ENCODE results near the gene MRPL17.

The MRPL17 gene

DNA sequence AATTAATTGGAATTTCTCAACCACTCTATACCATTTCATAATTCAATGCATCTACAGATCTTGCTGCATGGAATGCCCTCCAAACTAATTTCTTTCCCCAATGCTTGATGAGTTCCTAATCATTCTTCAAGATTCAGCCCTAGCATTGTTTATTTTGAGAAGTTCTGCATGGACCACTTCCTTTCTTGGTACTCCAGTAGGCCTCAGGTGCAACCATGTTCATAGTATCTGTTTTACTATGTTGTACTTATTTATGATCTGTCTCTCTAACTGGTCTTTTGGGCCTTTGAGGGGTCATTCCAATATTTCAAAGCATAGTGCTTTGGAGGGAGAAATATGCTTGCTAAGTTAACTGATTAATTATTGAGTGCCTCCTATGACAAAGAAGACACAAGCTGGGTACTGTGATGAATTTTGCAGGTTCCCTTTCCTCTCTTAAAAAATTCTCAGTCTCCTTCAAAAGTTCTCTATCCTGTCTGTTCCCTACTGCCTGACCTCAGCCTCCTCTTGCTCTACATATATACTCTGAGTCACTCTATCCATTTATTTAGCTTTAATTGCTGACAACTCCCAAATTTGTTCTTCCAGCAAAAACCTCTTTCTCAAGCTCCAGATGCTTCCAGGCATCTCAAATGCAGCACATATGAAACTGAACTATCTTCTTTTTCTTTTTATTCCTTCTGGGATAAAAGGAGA lies 9.5 kb downstream of the MRPL17 start:
- Histone ChIP-seq H3F3A (ENCODE audit: low read depth) (no peaks in the 10 kb centered on the region; the same call in 1 of the 2 replicates), H3K36me3 (ENCODE audit: insufficient read depth, low read length) (no peaks in the 10 kb centered on the region), H3K4me3 (ENCODE audit: low read length, poor library complexity, severe bottlenecking) (no peak overlapping the region), H4K20me1 (ENCODE audit: insufficient read depth, low read length, poor library complexity, severe bottlenecking) (no peaks in the 10 kb centered on the region), H3K4me2 (ENCODE audit: low read depth, low read length, poor library complexity, severe bottlenecking) (peak overlapping the region; percentile 17), H3K27me3 (ENCODE audit: insufficient read depth, low read length, poor library complexity, severe bottlenecking) (no peaks in the 10 kb centered on the region), H3K9ac (ENCODE audit: low read depth, low read length, poor library complexity, severe bottlenecking) (no peak overlapping the region), H2AFZ (ENCODE audit: low read length) (no peak overlapping the region), H3K9me2 (replicated peaks; ENCODE audit: low read depth, low read length) (no peaks in the 10 kb centered on the region), H3K9me3 (ENCODE audit: insufficient read depth, low read depth, low read length) (no peaks in the 10 kb centered on the region), H3K4me1 (ENCODE audit: insufficient read depth, low read length, poor library complexity, severe bottlenecking) (peaks cover 47% of the 10 kb centered on the region), H3K79me2 (ENCODE audit: insufficient read depth, low read length) (no peaks in the 10 kb centered on the region)
- TF ChIP-seq EZH2phosphoT487 (IDR thresholded peaks at IDR 0.05; ENCODE audit: borderline replicate concordance) = no peak
- TF ChIP-seq, protein P1, sequence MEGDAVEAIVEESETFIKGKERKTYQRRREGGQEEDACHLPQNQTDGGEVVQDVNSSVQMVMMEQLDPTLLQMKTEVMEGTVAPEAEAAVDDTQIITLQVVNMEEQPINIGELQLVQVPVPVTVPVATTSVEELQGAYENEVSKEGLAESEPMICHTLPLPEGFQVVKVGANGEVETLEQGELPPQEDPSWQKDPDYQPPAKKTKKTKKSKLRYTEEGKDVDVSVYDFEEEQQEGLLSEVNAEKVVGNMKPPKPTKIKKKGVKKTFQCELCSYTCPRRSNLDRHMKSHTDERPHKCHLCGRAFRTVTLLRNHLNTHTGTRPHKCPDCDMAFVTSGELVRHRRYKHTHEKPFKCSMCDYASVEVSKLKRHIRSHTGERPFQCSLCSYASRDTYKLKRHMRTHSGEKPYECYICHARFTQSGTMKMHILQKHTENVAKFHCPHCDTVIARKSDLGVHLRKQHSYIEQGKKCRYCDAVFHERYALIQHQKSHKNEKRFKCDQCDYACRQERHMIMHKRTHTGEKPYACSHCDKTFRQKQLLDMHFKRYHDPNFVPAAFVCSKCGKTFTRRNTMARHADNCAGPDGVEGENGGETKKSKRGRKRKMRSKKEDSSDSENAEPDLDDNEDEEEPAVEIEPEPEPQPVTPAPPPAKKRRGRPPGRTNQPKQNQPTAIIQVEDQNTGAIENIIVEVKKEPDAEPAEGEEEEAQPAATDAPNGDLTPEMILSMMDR (conservative IDR thresholded peaks at IDR 0.05; ENCODE audit: low read length) = no peak

DNA sequence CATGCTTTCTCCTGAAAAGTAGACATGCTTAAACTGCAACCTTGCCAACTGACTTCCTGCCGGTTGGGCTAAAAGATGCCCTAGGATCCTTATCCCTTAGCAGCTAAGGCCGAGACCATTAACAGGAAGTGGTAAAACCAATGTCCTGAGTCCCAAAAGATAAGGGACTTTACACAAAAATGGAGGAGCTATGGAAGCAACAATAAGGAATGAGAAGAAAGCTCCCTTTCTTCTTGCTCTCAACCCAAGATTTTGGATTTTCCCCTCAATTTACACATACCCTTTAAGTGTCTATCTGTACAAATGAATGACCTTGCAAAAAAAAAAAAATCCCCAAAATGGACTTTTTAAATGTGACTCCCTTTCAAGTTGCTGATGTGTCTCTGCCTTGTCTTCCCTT lies 11.1 kb downstream of the MRPL17 start:
- H3K9ac ChIP-seq (ENCODE audit: low read depth, low read length, poor library complexity, severe bottlenecking) = no peak overlapping the region
- H4K20me1 ChIP-seq (ENCODE audit: insufficient read depth, low read length, poor library complexity, severe bottlenecking) = no peaks in the 10 kb centered on the region
- H3K79me2 ChIP-seq (ENCODE audit: insufficient read depth, low read length) = no peaks in the 10 kb centered on the region
- H3F3A ChIP-seq (ENCODE audit: low read depth) = no peaks in the 10 kb centered on the region; the same call in 1 of the 2 replicates
- peak overlapping the region; percentile 12 for H3K4me2 ChIP-seq (ENCODE audit: low read depth, low read length, poor library complexity, severe bottlenecking)
- TF ChIP-seq, protein P1 (conservative IDR thresholded peaks at IDR 0.05; ENCODE audit: low read length) = no peak
- peaks cover 47% of the 10 kb centered on the region for H3K4me1 ChIP-seq (ENCODE audit: insufficient read depth, low read length, poor library complexity, severe bottlenecking)
- no peaks in the 10 kb centered on the region for H3K36me3 ChIP-seq (ENCODE audit: insufficient read depth, low read length)
- H3K9me2 ChIP-seq (replicated peaks; ENCODE audit: low read depth, low read length) = no peaks in the 10 kb centered on the region
- H3K4me3 ChIP-seq (ENCODE audit: low read length, poor library complexity, severe bottlenecking) = no peak overlapping the region
- no peaks in the 10 kb centered on the region for H3K9me3 ChIP-seq (ENCODE audit: insufficient read depth, low read depth, low read length)
- no peak overlapping the region for H2AFZ ChIP-seq (ENCODE audit: low read length)
- no peaks in the 10 kb centered on the region for H3K27me3 ChIP-seq (ENCODE audit: insufficient read depth, low read length, poor library complexity, severe bottlenecking)

DNA sequence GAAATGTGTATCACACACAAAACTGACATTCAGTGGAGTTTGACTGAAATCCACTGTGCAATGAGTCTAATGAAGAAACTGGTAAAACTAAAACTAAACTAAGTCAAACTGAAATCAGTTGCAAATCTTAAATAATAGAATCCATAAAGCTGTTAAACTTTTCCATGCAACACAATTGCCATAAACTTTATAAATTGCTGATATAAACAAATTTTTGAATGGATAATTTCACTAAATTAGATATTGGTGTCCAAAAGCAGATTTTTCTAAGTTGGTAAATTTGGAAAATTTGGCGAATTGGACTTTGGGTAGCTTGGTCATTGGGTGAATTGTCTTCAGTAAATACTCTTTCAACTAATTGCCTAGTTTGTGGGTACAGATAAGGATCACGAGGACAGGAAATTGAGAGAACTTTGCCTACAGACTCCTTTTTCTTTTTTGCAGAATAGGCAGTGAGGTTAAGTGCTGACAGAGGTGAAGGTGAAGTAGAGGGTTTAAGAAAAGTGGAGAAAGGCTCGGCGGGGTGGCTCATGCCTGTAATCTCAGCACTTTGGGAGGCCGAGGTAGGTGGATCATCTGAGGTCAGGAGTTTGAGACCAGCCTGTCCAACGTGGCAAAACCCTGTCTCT lies 12.8 kb downstream of the MRPL17 start:
- Histone ChIP-seq H3K9me3 (ENCODE audit: insufficient read depth, low read depth, low read length) (no peaks in the 10 kb centered on the region), H3K9me2 (replicated peaks; ENCODE audit: low read depth, low read length) (no peaks in the 10 kb centered on the region), H3K9ac (ENCODE audit: low read depth, low read length, poor library complexity, severe bottlenecking) (no peak overlapping the region), H3F3A (ENCODE audit: low read depth) (no peaks in the 10 kb centered on the region; the same call in 1 of the 2 replicates), H3K4me1 (ENCODE audit: insufficient read depth, low read length, poor library complexity, severe bottlenecking) (peaks cover 47% of the 10 kb centered on the region), H3K36me3 (ENCODE audit: insufficient read depth, low read length) (no peaks in the 10 kb centered on the region), H4K20me1 (ENCODE audit: insufficient read depth, low read length, poor library complexity, severe bottlenecking) (no peaks in the 10 kb centered on the region), H2AFZ (ENCODE audit: low read length) (no peak overlapping the region), H3K79me2 (ENCODE audit: insufficient read depth, low read length) (no peaks in the 10 kb centered on the region), H3K4me2 (ENCODE audit: low read depth, low read length, poor library complexity, severe bottlenecking) (peak overlapping the region; percentile 13), H3K27me3 (ENCODE audit: insufficient read depth, low read length, poor library complexity, severe bottlenecking) (no peaks in the 10 kb centered on the region), H3K4me3 (ENCODE audit: low read length, poor library complexity, severe bottlenecking) (peak overlapping the region; percentile 4)
- TF ChIP-seq, protein P1 (conservative IDR thresholded peaks at IDR 0.05; ENCODE audit: low read length) = no peak
- no peak for TF ChIP-seq EZH2phosphoT487 (IDR thresholded peaks at IDR 0.05; ENCODE audit: borderline replicate concordance)

Measured in Loucy (cell line).